PC-3 (cell line): ENCODE measurements around the gene TAF1. TPM values are rescaled to one million over a fixed set of nuclear protein-coding genes. Genes with fewer than 3 reads are reported as not detected.
"Not testable (repeated sequence)": the region's sequence is repeated elsewhere in the genome, so short reads cannot be mapped to it uniquely, and the experiment has no call there.

Source experiments
- ATAC-seq: fragments of 200-7000 bp; cut with Tn5 transposase; 2 replicates; pipeline ENCODE4 v1.9.1; 2020; ENCODE audit warnings: mild to moderate bottlenecking, moderate library complexity
- BruUV-seq: library from RNA; stranded (reverse); fragments of 400-500 nt; replicated peaks from 2 replicates; lab custom pipeline; 2021; lab: Mats Ljungman, UMichigan
- CTCF ChIA-PET: fragments of 300-600 bp; sonication (Branson Sonifier 250); formaldehyde crosslinking; loops from one replicate; lab custom pipeline; 2022; ENCODE audit warnings: antibody characterized with exemption; lab: Charles Lee
- POLR2A ChIA-PET: fragments of 300-600 bp; sonication (Branson Sonifier 250); formaldehyde crosslinking; loops from one replicate; lab custom pipeline; 2022; ENCODE audit warnings: antibody characterized with exemption; ENCODE audit not compliant: unreplicated experiment; lab: Charles Lee
- DNase-seq: peaks from one replicate; pipeline ENCODE4 v3.0.0-alpha.2; 2015
- H2AFZ ChIP-seq: fragments of 300-600 bp; sonication (generic); 2 replicates; pipeline ENCODE4 v1.6.0; 2016; ENCODE audit warnings: antibody characterized with exemption, low read length
- H3F3A ChIP-seq: fragments of 300-600 bp; sonication (generic); one replicate; pipeline ENCODE4 v1.6.0; 2017; ENCODE audit warnings: antibody characterized with exemption, low read length, control low read depth, mild to moderate bottlenecking; ENCODE audit not compliant: unreplicated experiment
- H3K27ac ChIP-seq: fragments of 300-600 bp; sonication (generic); 2 replicates; pipeline ENCODE4 v1.5.1; 2016; ENCODE audit warnings: mild to moderate bottlenecking, low read length
- H3K27me3 ChIP-seq: fragments of 300-600 bp; sonication (generic); 2 replicates; pipeline ENCODE4 v1.6.1; 2016; ENCODE audit warnings: low read length, mixed read lengths
- H3K36me3 ChIP-seq: fragments of 300-600 bp; sonication (generic); 2 replicates; pipeline ENCODE4 v1.6.1; 2016; ENCODE audit warnings: low read depth, mixed run types, low read length, mixed read lengths
- H3K4me1 ChIP-seq: fragments of 300-600 bp; sonication (generic); 2 replicates; pipeline ENCODE4 v1.5.1; 2016; ENCODE audit warnings: low read length; ENCODE audit not compliant: insufficient read depth
- H3K4me2 ChIP-seq: fragments of 300-600 bp; sonication (generic); 2 replicates; pipeline ENCODE4 v1.6.0; 2016; ENCODE audit warnings: low read length
- H3K4me3 ChIP-seq: fragments of 300-600 bp; sonication (generic); 2 replicates; pipeline ENCODE4 v1.5.1; 2016; ENCODE audit warnings: mild to moderate bottlenecking, low read length, mixed read lengths
- H3K79me2 ChIP-seq: fragments of 300-600 bp; sonication (generic); 2 replicates; pipeline ENCODE4 v1.6.1; 2017; ENCODE audit warnings: low read length, mixed read lengths
- H3K9ac ChIP-seq: fragments of 300-600 bp; sonication (generic); 2 replicates; pipeline ENCODE4 v1.6.0; 2016; ENCODE audit warnings: mild to moderate bottlenecking, low read length
- H3K9me2 ChIP-seq: fragments of 300-600 bp; sonication (generic); replicated peaks from 2 replicates; pipeline ENCODE4 v1.6.1; 2016; ENCODE audit warnings: mixed run types, low read length, mixed read lengths
- H3K9me3 ChIP-seq: fragments of 300-600 bp; sonication (generic); 2 replicates; pipeline ENCODE4 v1.6.1; 2016; ENCODE audit warnings: low read length, mixed read lengths
- H4K20me1 ChIP-seq: fragments of 300-600 bp; sonication (generic); 2 replicates; pipeline ENCODE4 v1.6.1; 2016; ENCODE audit warnings: low read length, mixed read lengths
- EZH2 ChIP-seq: fragments of 300-600 bp; sonication (generic); IDR thresholded peaks from one replicate; pipeline ENCODE4 v1.6.1; 2017; ENCODE audit warnings: antibody characterized with exemption, mild to moderate bottlenecking, low read length; ENCODE audit not compliant: unreplicated experiment
- EZH2phosphoT487 ChIP-seq: fragments of 300-600 bp; sonication (generic); IDR thresholded peaks from 2 replicates; pipeline ENCODE4 v1.6.1; 2018; ENCODE audit warnings: mild to moderate bottlenecking, antibody characterized with exemption, low read length, borderline replicate concordance
- intact Hi-C: fragments of 100-400 bp; cut with micrococcal nuclease; formaldehyde crosslinking; loops from 2 replicates; pipeline ENCODE4 v1.9.0; 2023
- total RNA-seq: library from RNA; depleted of rRNA; stranded (reverse); fragments of >200 nt; gene quantifications from 2 replicates; pipeline ENCODE4 v1.2.3, GENCODE V29; 2014
- TF ChIP-seq, protein P1 (sequence below): fragments of 300-600 bp; sonication (generic); conservative IDR thresholded peaks from 2 replicates; pipeline ENCODE4 v1.5.1; 2017; ENCODE audit warnings: antibody characterized with exemption, low read depth, mild to moderate bottlenecking, low read length

Gene TAF1
- total RNA-seq, 1 experiment from 2014 or later, result 36.8 TPM

DNA sequence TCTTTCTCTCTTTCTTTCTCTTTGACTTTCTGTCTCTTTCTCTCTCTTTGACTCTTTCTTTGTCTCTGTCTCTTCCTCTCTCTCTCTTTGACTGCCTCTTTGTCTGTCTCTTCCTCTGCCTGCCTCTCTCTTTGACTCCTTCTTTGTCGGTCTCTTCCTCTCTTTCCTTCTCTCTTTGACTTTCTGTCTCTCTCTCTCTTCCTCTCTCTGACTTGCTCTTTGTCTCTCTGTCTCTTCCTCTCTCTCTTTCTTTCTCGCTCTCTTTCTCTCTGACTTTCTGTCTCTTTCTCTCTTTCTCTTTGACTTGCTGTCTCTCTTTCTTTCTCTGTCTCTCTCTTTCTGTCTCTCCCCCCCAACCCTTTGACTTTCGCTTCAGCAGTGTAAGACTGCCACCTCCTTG is 130.3 kb downstream of the TAF1 start:
- no peak for ATAC-seq
- DNase-seq, result no peak
- BruUV-seq, result no TSS peak
- Histone ChIP-seq H3K9ac (no peak overlapping the region), H3F3A (no peaks in the 10 kb centered on the region), H3K4me2 (no peak overlapping the region), H3K9me2 (no peaks in the 10 kb centered on the region), H3K36me3 (no peaks in the 10 kb centered on the region), H2AFZ (no peak overlapping the region), H4K20me1 (no peaks in the 10 kb centered on the region), H3K27ac (no peak overlapping the region), H3K4me1 (no peaks in the 10 kb centered on the region), H3K27me3 (no peaks in the 10 kb centered on the region), H3K4me3 (no peak overlapping the region), H3K79me2 (no peaks in the 10 kb centered on the region), H3K9me3 (no peaks in the 10 kb centered on the region)
- TF ChIP-seq EZH2 (no peak), EZH2phosphoT487 (no peak)
- TF ChIP-seq, protein P1, sequence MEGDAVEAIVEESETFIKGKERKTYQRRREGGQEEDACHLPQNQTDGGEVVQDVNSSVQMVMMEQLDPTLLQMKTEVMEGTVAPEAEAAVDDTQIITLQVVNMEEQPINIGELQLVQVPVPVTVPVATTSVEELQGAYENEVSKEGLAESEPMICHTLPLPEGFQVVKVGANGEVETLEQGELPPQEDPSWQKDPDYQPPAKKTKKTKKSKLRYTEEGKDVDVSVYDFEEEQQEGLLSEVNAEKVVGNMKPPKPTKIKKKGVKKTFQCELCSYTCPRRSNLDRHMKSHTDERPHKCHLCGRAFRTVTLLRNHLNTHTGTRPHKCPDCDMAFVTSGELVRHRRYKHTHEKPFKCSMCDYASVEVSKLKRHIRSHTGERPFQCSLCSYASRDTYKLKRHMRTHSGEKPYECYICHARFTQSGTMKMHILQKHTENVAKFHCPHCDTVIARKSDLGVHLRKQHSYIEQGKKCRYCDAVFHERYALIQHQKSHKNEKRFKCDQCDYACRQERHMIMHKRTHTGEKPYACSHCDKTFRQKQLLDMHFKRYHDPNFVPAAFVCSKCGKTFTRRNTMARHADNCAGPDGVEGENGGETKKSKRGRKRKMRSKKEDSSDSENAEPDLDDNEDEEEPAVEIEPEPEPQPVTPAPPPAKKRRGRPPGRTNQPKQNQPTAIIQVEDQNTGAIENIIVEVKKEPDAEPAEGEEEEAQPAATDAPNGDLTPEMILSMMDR, result no peak
- CTCF ChIA-PET, result no interaction called here
- POLR2A ChIA-PET, result no interaction called here
- intact Hi-C loops, result no loop called here

DNA sequence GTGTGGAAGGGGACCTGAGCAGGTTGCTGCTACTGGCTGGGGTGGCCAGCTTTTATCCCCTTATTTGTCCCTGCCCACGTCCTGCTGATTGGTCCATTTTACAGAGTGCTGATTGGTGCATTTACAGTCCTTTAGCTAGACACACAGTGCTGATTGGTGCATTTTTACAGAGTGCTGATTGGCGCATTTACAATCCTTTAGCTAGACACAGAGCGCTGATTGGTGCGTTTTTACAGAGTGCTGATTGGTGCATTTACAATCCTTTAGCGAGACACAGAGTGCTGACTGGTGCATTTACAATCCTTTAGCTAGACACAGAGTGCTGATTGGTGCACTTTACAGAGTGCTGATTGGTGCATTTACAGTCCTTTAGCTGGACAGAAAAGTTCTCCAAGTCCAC is 135.9 kb downstream of the TAF1 start:
- intact Hi-C loops, H3K79me2 ChIP-seq, H3K27ac ChIP-seq, H3K9me2 ChIP-seq, H3K4me3 ChIP-seq, H3K27me3 ChIP-seq, H3K4me2 ChIP-seq, ATAC-seq, H4K20me1 ChIP-seq, H3K9me3 ChIP-seq, DNase-seq, H3K4me1 ChIP-seq, H3K9ac ChIP-seq, BruUV-seq, H3K36me3 ChIP-seq, POLR2A ChIA-PET, H2AFZ ChIP-seq, H3F3A ChIP-seq, CTCF ChIA-PET: not testable (repeated sequence)

DNA sequence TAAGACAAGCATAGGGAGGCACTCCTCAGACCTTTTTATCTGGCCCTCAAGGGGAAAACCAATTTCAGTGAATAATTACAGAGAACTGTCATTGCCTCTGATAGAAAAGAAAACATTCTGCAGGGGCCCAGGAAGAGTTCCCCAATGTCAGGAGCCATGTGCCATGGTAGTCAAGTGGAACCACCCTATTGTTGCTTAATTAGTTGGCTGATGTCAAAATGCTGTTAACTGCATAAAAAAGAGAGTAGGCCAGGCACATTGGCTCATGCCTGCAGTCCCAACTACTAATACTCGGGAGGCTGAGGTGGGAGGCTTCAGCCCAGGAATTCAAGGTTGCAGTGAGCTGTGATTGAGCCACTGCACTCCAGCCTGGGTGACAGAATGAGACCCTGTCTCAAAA is 138.2 kb downstream of the TAF1 start:
- POLR2A ChIA-PET, result no interaction called here
- Histone ChIP-seq H3K27ac (no peak overlapping the region), H3K27me3 (no peaks in the 10 kb centered on the region), H3K9me3 (no peaks in the 10 kb centered on the region), H3K4me2 (no peak overlapping the region), H3K4me3 (no peak overlapping the region), H3F3A (no peaks in the 10 kb centered on the region), H3K36me3 (no peaks in the 10 kb centered on the region), H3K9ac (no peak overlapping the region), H4K20me1 (no peaks in the 10 kb centered on the region), H3K79me2 (no peaks in the 10 kb centered on the region), H3K9me2 (no peaks in the 10 kb centered on the region), H2AFZ (no peak overlapping the region), H3K4me1 (no peaks in the 10 kb centered on the region; the same call in 1 of the 2 replicates)
- DNase-seq (no peak), ATAC-seq (no peak)
- TF ChIP-seq, protein P1, result no peak
- TF ChIP-seq EZH2phosphoT487, result no peak
- no peak for TF ChIP-seq EZH2
- intact Hi-C loops, result no loop called here
- CTCF ChIA-PET, result no interaction called here
- no TSS peak for BruUV-seq
